Loucy (cell line): ENCODE measurements around the gene INTS1.

Experiments used
- CTCF ChIP-seq: fragments of 200-600 bp; sonication (generic); conservative IDR thresholded peaks from 2 replicates; pipeline ENCODE4 v1.5.1; 2014; ENCODE audit warnings: mild to moderate bottlenecking, antibody characterized with exemption, low read length
- EZH2phosphoT487 ChIP-seq: fragments of 200-600 bp; IDR thresholded peaks from 2 replicates; pipeline ENCODE4 v1.6.1; 2018; ENCODE audit warnings: antibody characterized with exemption, mild to moderate bottlenecking, moderate library complexity, borderline replicate concordance

- TF ChIP-seq CTCF (no peak), EZH2phosphoT487 (no peak)
These were observed 7.5 kb downstream of the INTS1 start for GRCh38 chr7:1496531-1497292.
